Spleen (tissue), 11 donors: ENCODE data around the gene DTX1. TPM values are rescaled to one million over a fixed set of nuclear protein-coding genes. Genes with fewer than 3 reads are reported as not detected.

Experiments used
- DNase-seq: peaks from one replicate; pipeline ENCODE4 v3.0.0-alpha.2; 2020
- H3K27ac ChIP-seq, 8 donors: fragments of 200-600 bp; sonication (generic) in 7 of 8; 1 replicate in 4 of 8; 2 replicates in 4 of 8; pipeline versions ENCODE4 v1.5.0 to v1.8.0; 2016 to 2021; ENCODE audit warnings: inconsistent platforms in 4 of 8, mild to moderate bottlenecking in 4 of 8, moderate library complexity in 1 of 8
- H3K27me3 ChIP-seq, 7 donors: fragments of 200-600 bp; sonication (generic) in 6 of 7; replicated peaks in 1 of 7; 1 replicate in 4 of 7; 2 replicates in 3 of 7; pipeline versions ENCODE4 v1.5.0 to v1.8.0; 2016 to 2021; ENCODE audit warnings: inconsistent platforms in 3 of 7, mild to moderate bottlenecking in 1 of 7
- H3K36me3 ChIP-seq, 6 donors: fragments of 200-600 bp; sonication (generic) in 5 of 6; 1 replicate in 4 of 6; 2 replicates in 2 of 6; pipeline versions ENCODE4 v1.5.0 to v1.8.0; 2016 to 2021; ENCODE audit warnings: inconsistent platforms in 2 of 6
- H3K4me1 ChIP-seq, 6 donors: fragments of 200-600 bp; sonication (generic) in 5 of 6; 1 replicate in 3 of 6; 2 replicates in 3 of 6; pipeline versions ENCODE4 v1.5.0 to v1.8.0; 2016 to 2021; ENCODE audit warnings: inconsistent platforms in 3 of 6
- H3K4me3 ChIP-seq, 8 donors: fragments of 200-600 bp; sonication (generic) in 7 of 8; 1 replicate in 4 of 8; 2 replicates in 4 of 8; pipeline versions ENCODE4 v1.5.0 to v1.8.0; 2016 to 2021; ENCODE audit warnings: inconsistent platforms in 4 of 8, mild to moderate bottlenecking in 4 of 8, moderate library complexity in 2 of 8
- H3K9me3 ChIP-seq, 8 donors: fragments of 200-600 bp; sonication (generic) in 7 of 8; 1 replicate in 4 of 8; 2 replicates in 4 of 8; pipeline versions ENCODE4 v1.5.0 to v1.8.0; 2016 to 2021; ENCODE audit warnings: inconsistent platforms in 4 of 8
- CTCF ChIP-seq, 11 experiments: fragments of 200-600 bp in 7 of 11; fragments of 450-650 bp in 4 of 11; sonication (generic) in 4 of 11; IDR thresholded peaks in 8 of 11; conservative IDR thresholded peaks in 3 of 11; 1 replicate in 7 of 11; 2 replicates in 4 of 11; pipeline versions ENCODE4 v1.4.0 to v1.8.0; 2016 to 2021; ENCODE audit warnings: antibody characterized with exemption in 11 of 11, inconsistent platforms in 4 of 11, mild to moderate bottlenecking in 1 of 11
- POLR2A ChIP-seq, 3 donors: fragments of 450-650 bp; IDR thresholded peaks; one replicate each; pipeline ENCODE4 v1.5.1; 2017; ENCODE audit warnings: antibody characterized with exemption in 3 of 3, mild to moderate bottlenecking in 1 of 3
- POLR2AphosphoS5 ChIP-seq, 3 donors: sonication (generic); formaldehyde crosslinking; IDR thresholded peaks; one replicate each; pipeline ENCODE4 v1.5.1; 2017; ENCODE audit warnings: antibody characterized with exemption in 3 of 3
- WGBS, 5 donors: extraction: QIAGEN DNeasy Blood & Tissue Kit in 3 of 5; methylation state at CpG; one replicate each; pipeline versions ENCODE4 v1.1.5 to v1.1.7; 2013 to 2018; 5-methylcytosine and 5-hydroxymethylcytosine counted together
- intact Hi-C: fragments of 100-400 bp; cut with DNase I; formaldehyde crosslinking; loops from one replicate; pipeline ENCODE4 v1.15.0; 2023; ENCODE audit warnings: low total_unique reads
- polyA plus RNA-seq, 3 donors: library from polyadenylated mRNA; stranded (reverse); fragments of 200-250 nt; gene quantifications; one replicate each; pipeline ENCODE4 v1.2.1, GENCODE V29; 2013
- total RNA-seq, 7 donors: library from RNA; depleted of rRNA in 3 of 7; stranded (reverse); fragments of >200 nt in 3 of 7; fragmentation: NEBNext Ultra II Directional in 4 of 7; extraction: Animal tissue kit (Norgen Biotek cat#: 25700) in 4 of 7; gene quantifications; one replicate each; pipeline versions ENCODE4 v1.1.0 to v1.2.1, GENCODE V29; 2016 to 2021
- donor health status: healthy with polysubstance abuse.
- donor health status: DM: no; HTN: no; CAD: no; lungs with moderate emphysema.
- donor health status: DM: no; HTN: no; CAD: no.
- donor health status: Bipolar disorder and iron deficiency.
- donor health status: healthy.
- donor health status: DM: no; HTN: no; CAD: no.
- donor health status: DM: yes; HTN: yes; CAD: no.

Gene DTX1
- total and polyA plus RNA-seq, 10 donors, result 53.4 to 141 (median 83.6) TPM

- H3K27me3 ChIP-seq, result no peaks in the 10 kb centered on the region
- 48 to 56% (median 52%) methylated on average over 5 of the region's 5 CpGs for WGBS, 5 donors
- no peaks in the 10 kb centered on the region for H3K9me3 ChIP-seq
- no peak for DNase-seq
- intact Hi-C loops, result no loop called here
- H3K4me3 ChIP-seq, result peak overlapping the region in 1 of 8 donors; percentile 24
- no peak for TF ChIP-seq POLR2AphosphoS5 (IDR thresholded peaks at IDR 0.05)
- TF ChIP-seq CTCF (IDR thresholded peaks at IDR 0.05 in 8 of 11, conservative IDR thresholded peaks at IDR 0.05 in 3 of 11), result no peak
- TF ChIP-seq POLR2A (IDR thresholded peaks at IDR 0.05), result no peak
- H3K36me3 ChIP-seq, result peaks cover 0 to 33% (median 0%) of the 10 kb centered on the region in 6 donors
- peaks cover 48 to 100% (median 95%) of the 10 kb centered on the region in 6 donors for H3K4me1 ChIP-seq
- H3K27ac ChIP-seq, result peak overlapping the region in 3 of 8 donors; percentile 42 to 45 (median 43)
These were observed 8.0 kb downstream of the DTX1 start for GRCh38 chr12:113064395-113065125.

GRCh38 chr12:113065126-113066007 lies 8.8 kb downstream of the DTX1 start:
- 33 to 45% (median 39%) methylated on average over 24 to 31 of the region's 31 CpGs for WGBS, 5 donors
- Histone ChIP-seq H3K4me3 (peak overlapping the region in 1 of 8 donors; percentile 24), H3K9me3 (no peaks in the 10 kb centered on the region), H3K36me3 (peaks cover 0 to 33% (median 0%) of the 10 kb centered on the region in 6 donors), H3K27me3 (no peaks in the 10 kb centered on the region), H3K27ac (peak overlapping the region in 3 of 8 donors; percentile 30 to 45 (median 43)), H3K4me1 (peaks cover 57 to 100% (median 96%) of the 10 kb centered on the region in 6 donors)
- DNase-seq, result peak; percentile 83
- TF ChIP-seq POLR2A (IDR thresholded peaks at IDR 0.05), result no peak
- TF ChIP-seq CTCF (IDR thresholded peaks at IDR 0.05 in 8 of 11, conservative IDR thresholded peaks at IDR 0.05 in 3 of 11), result no peak
- peak in 2 of 3 donors; percentile 31 to 51 for TF ChIP-seq POLR2AphosphoS5 (IDR thresholded peaks at IDR 0.05)
- intact Hi-C loops, result no loop called here

GRCh38 chr12:113066813-113067400 lies 10.4 kb downstream of the DTX1 start:
- WGBS, 5 donors, result 47 to 85% (median 81%) methylated on average over 4 to 13 of the region's 13 CpGs
- Histone ChIP-seq H3K27ac (peak overlapping the region in 4 of 8 donors; percentile 17 to 86 (median 44)), H3K36me3 (peaks cover 0 to 26% (median 0%) of the 10 kb centered on the region in 6 donors), H3K4me1 (peaks cover 65 to 100% (median 98%) of the 10 kb centered on the region in 6 donors), H3K9me3 (no peaks in the 10 kb centered on the region), H3K27me3 (no peaks in the 10 kb centered on the region), H3K4me3 (no peak overlapping the region)
- no peak for TF ChIP-seq CTCF (IDR thresholded peaks at IDR 0.05 in 8 of 11, conservative IDR thresholded peaks at IDR 0.05 in 3 of 11)
- TF ChIP-seq POLR2A (IDR thresholded peaks at IDR 0.05), result no peak
- peak in 1 of 3 donors; percentile 35 for TF ChIP-seq POLR2AphosphoS5 (IDR thresholded peaks at IDR 0.05)
- peak; percentile 71 for DNase-seq
- intact Hi-C loops, result no loop called here
